Measurements from ENCODE around the gene RHOB. TPM values are rescaled to one million over a fixed set of nuclear protein-coding genes. Genes with fewer than 3 reads are reported as not detected.

RHOB gene
- total RNA-seq, 2 donors from 2014 or later: 77.5 to 165 TPM

GRCh38 chr2:20401489-20401835 lies 45.4 kb upstream of the RHOB start:
- Histone ChIP-seq H3K9ac (ENCODE audit: low read depth in 2 of 2, low read length in 2 of 2) (no peak overlapping the region), H3K4me1 (no peaks in the 10 kb centered on the region), H3K36me3 (no peaks in the 10 kb centered on the region), H3K9me3 (no peaks in the 10 kb centered on the region), H3K27me3 (no peaks in the 10 kb centered on the region), H3K27ac (no peak overlapping the region), H3K4me3 (no peak overlapping the region)
- DNase-seq: no peak
- no peak for TF ChIP-seq CTCF (IDR thresholded peaks at IDR 0.05)
- intact Hi-C loops (cut with DNase I): no loop called here

DNA sequence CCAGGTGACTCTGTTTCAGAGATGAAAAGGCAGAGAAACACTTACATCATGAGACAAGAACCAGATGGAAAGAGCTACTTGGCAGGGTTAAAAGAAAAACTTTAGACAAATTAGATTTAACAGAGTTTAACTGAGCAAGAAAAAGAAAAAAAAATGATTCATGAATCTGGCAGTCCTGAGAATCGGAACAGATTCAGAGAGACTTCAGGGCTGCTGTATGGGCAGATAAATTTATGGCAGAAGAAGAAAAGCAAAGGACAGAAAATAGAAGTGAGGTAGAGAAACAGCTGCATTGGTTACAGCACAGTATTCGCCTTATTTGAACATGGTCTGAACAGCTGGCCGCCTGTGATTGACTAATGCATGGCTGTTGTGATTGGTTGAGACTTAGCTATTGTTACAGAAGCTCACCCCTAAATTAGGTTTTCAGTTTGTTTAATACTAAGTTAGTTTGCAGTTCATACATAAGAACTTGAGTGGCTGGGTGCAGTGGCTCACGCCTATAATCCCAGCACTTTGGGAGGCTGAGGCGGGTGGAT lies 43.0 kb upstream of the RHOB start:
- H3K27ac ChIP-seq: no peak overlapping the region
- no peaks in the 10 kb centered on the region for H3K27me3 ChIP-seq
- H3K4me1 ChIP-seq: no peaks in the 10 kb centered on the region
- DNase-seq: no peak
- H3K4me3 ChIP-seq: no peak overlapping the region
- no peak for TF ChIP-seq CTCF (IDR thresholded peaks at IDR 0.05)
- H3K9ac ChIP-seq (ENCODE audit: low read depth in 2 of 2, low read length in 2 of 2): no peak overlapping the region
- no peaks in the 10 kb centered on the region for H3K36me3 ChIP-seq
- H3K9me3 ChIP-seq: peaks cover 2% of the 10 kb centered on the region
- intact Hi-C loops (cut with DNase I): no loop called here

- Histone ChIP-seq H3K9me3 (peaks cover 2% of the 10 kb centered on the region), H3K9ac (ENCODE audit: low read depth in 2 of 2, low read length in 2 of 2) (no peak overlapping the region), H3K4me1 (no peaks in the 10 kb centered on the region), H3K36me3 (no peaks in the 10 kb centered on the region), H3K4me3 (no peak overlapping the region), H3K27me3 (no peaks in the 10 kb centered on the region), H3K27ac (no peak overlapping the region)
- intact Hi-C loops (cut with DNase I): no loop called here
- TF ChIP-seq CTCF (IDR thresholded peaks at IDR 0.05): no peak
- DNase-seq: no peak
Measured at GRCh38 chr2:20404950-20405349, 41.9 kb upstream of the RHOB start.

GRCh38 chr2:20409039-20409438 lies 37.8 kb upstream of the RHOB start:
- Histone ChIP-seq H3K27me3 (no peaks in the 10 kb centered on the region), H3K4me1 (no peaks in the 10 kb centered on the region), H3K4me3 (no peak overlapping the region), H3K9me3 (peaks cover 2% of the 10 kb centered on the region), H3K36me3 (no peaks in the 10 kb centered on the region), H3K27ac (no peak overlapping the region), H3K9ac (ENCODE audit: low read depth in 2 of 2, low read length in 2 of 2) (no peak overlapping the region)
- intact Hi-C loops (cut with DNase I): no loop called here
- no peak for TF ChIP-seq CTCF (IDR thresholded peaks at IDR 0.05)
- DNase-seq: no peak

- DNase-seq: no peak
- intact Hi-C loops (cut with DNase I): no loop called here
Measured at GRCh38 chr2:20410556-20411277, 36.2 kb upstream of the RHOB start.

More at GRCh38 chr2:20410556-20411277, 36.2 kb upstream of the RHOB start:
- Histone ChIP-seq H3K27me3 (no peaks in the 10 kb centered on the region), H3K4me3 (no peak overlapping the region), H3K4me1 (no peaks in the 10 kb centered on the region), H3K27ac (no peak overlapping the region), H3K36me3 (no peaks in the 10 kb centered on the region), H3K9ac (ENCODE audit: low read depth in 2 of 2, low read length in 2 of 2) (no peak overlapping the region), H3K9me3 (peaks cover 2% of the 10 kb centered on the region)
- TF ChIP-seq CTCF (IDR thresholded peaks at IDR 0.05): no peak

All from colonic mucosa (tissue), 4 donors.